Keratinocyte (primary cell): Measurements from ENCODE around the gene MCM5. TPM values are rescaled to one million over a fixed set of nuclear protein-coding genes. Genes with fewer than 3 reads are reported as not detected.

ENCODE experiments used
- DNase-seq: peaks from one replicate; pipeline ENCODE4 v3.0.0-alpha.2; 2011; ENCODE audit warnings: low read depth, missing footprints, low spot score
- FAIRE-seq: peaks from 2 replicates; lab custom pipeline; 2011; peaks lifted over from hg19 to GRCh38; lab: Jason Lieb, UNC
- H2AFZ ChIP-seq: 2 replicates; pipeline ENCODE4 v1.6.0; 2012; ENCODE audit warnings: low read length, control low read depth, inconsistent platforms; ENCODE audit not compliant: control insufficient read depth
- H3K27ac ChIP-seq: 2 replicates; pipeline ENCODE4 v1.5.1; 2011; ENCODE audit warnings: low read length; ENCODE audit not compliant: control insufficient read depth, insufficient read depth
- H3K27me3 ChIP-seq: 3 replicates; pipeline ENCODE4 v1.6.0; 2011; ENCODE audit warnings: low read length; ENCODE audit not compliant: control insufficient read depth, insufficient read depth; ENCODE audit errors: extremely low read depth
- H3K36me3 ChIP-seq, 2 experiments: 2 replicates in 1 of 2; 3 replicates in 1 of 2; pipeline ENCODE4 v1.5.1; 2011; ENCODE audit warnings: low read length in 2 of 2, mild to moderate bottlenecking in 1 of 2; ENCODE audit not compliant: control insufficient read depth in 2 of 2, insufficient read depth in 2 of 2; ENCODE audit errors: extremely low read depth in 1 of 2
- H3K4me1 ChIP-seq: 3 replicates; pipeline ENCODE4 v1.5.1; 2011; ENCODE audit warnings: low read length; ENCODE audit not compliant: control insufficient read depth, insufficient read depth; ENCODE audit errors: extremely low read depth
- H3K4me2 ChIP-seq: 3 replicates; pipeline ENCODE4 v1.6.0; 2011; ENCODE audit warnings: low read depth, low read length; ENCODE audit not compliant: control insufficient read depth, insufficient read depth; ENCODE audit errors: extremely low read depth
- H3K4me3 ChIP-seq, 3 experiments: fragments of 200-600 bp in 1 of 3; sonication (generic) in 1 of 3; 2 replicates in 2 of 3; 3 replicates in 1 of 3; pipeline ENCODE4 v1.5.1; 2011 to 2016; ENCODE audit warnings: low read length in 3 of 3, mild to moderate bottlenecking in 3 of 3, control low read depth in 2 of 3, inconsistent platforms in 1 of 3, low read depth in 1 of 3, mixed read lengths in 1 of 3, mixed run types in 1 of 3, moderate library complexity in 1 of 3; ENCODE audit not compliant: control insufficient read depth in 2 of 3, insufficient read depth in 2 of 3; ENCODE audit errors: extremely low read depth in 1 of 3
- H3K79me2 ChIP-seq: 2 replicates; pipeline ENCODE4 v1.6.0; 2012; ENCODE audit warnings: low read length; ENCODE audit not compliant: control insufficient read depth, insufficient read depth
- H3K9ac ChIP-seq: 3 replicates; pipeline ENCODE4 v1.6.0; 2011; ENCODE audit warnings: low read length; ENCODE audit not compliant: control insufficient read depth, insufficient read depth; ENCODE audit errors: extremely low read depth
- H3K9me1 ChIP-seq: 3 replicates; pipeline ENCODE4 v1.6.0; 2011; ENCODE audit warnings: low read length; ENCODE audit not compliant: control insufficient read depth, insufficient read depth; ENCODE audit errors: extremely low read depth
- H3K9me3 ChIP-seq: 2 replicates; pipeline ENCODE4 v1.5.1; 2012; ENCODE audit warnings: low read depth, low read length; ENCODE audit not compliant: control insufficient read depth
- H4K20me1 ChIP-seq: 3 replicates; pipeline ENCODE4 v1.6.0; 2011; ENCODE audit warnings: low read length; ENCODE audit not compliant: control insufficient read depth, insufficient read depth; ENCODE audit errors: extremely low read depth
- EZH2 ChIP-seq: IDR thresholded peaks from one replicate; pipeline ENCODE4 v1.6.1; 2012; ENCODE audit warnings: inconsistent platforms, mild to moderate bottlenecking, low read length, moderate library complexity
- dilution Hi-C: fragments of 300-500 bp; cut with MboI; formaldehyde crosslinking; loops from one replicate; pipeline ENCODE4 v1.7.0; 2020; ENCODE audit warnings: low sequenced_read_pairs; ENCODE audit not compliant: extremely low pct_ligation_motif_present
- polyA plus RNA-seq, 5 experiments: library from polyadenylated mRNA; depleted of rRNA in 3 of 5; stranded (reverse) in 3 of 5; stranded (forward) in 1 of 5; unstranded in 1 of 5; fragments of >200 nt; gene quantifications; 1 replicate in 1 of 5; 2 replicates in 3 of 5; 3 replicates in 1 of 5; pipeline versions ENCODE4 v1.2.1 to v1.2.3, GENCODE V29; 2011 to 2012; ENCODE audit warnings: missing spikeins in 2 of 5, low read depth in 1 of 5, low replicate concordance in 1 of 5
- TF ChIP-seq, protein P1 (sequence below), 3 experiments: IDR thresholded peaks in 1 of 3; conservative IDR thresholded peaks in 1 of 3; optimal IDR thresholded peaks in 1 of 3; 2 replicates in 2 of 3; 3 replicates in 1 of 3; pipeline versions ENCODE3 to v1.5.1; 2011; ENCODE audit warnings: low read length in 3 of 3, mild to moderate bottlenecking in 3 of 3, moderate library complexity in 2 of 3, control low read depth in 1 of 3, inconsistent platforms in 1 of 3; ENCODE audit not compliant: insufficient read depth in 2 of 3; ENCODE audit errors: extremely low read depth in 1 of 3

Gene MCM5
- polyA plus RNA-seq, 1 donor (not counting 4 experiments of a cell fraction or from before 2014, with no cell fraction given) = 24.4 TPM

DNA sequence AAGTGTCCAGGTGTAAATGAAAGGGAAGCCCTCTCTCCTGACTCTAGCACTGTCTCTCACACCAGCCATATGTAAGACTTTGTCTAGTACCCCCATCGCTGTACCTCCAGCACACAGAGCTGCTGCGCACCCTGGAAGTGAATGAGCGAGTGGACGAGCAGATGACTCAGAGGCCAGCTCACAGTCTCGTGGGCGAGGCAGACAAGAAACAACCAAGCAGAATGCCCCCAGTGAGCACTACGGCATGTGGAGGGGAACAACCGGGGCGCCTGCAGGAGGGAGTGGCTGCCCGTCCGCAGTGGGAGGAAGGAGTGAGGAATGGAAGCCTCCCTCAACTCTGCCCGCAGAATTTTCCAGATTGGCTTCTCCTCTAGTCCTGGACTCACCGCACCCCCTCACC, 46.4 kb downstream of the MCM5 start:
- no peak overlapping the region for H3K27ac ChIP-seq

DNA sequence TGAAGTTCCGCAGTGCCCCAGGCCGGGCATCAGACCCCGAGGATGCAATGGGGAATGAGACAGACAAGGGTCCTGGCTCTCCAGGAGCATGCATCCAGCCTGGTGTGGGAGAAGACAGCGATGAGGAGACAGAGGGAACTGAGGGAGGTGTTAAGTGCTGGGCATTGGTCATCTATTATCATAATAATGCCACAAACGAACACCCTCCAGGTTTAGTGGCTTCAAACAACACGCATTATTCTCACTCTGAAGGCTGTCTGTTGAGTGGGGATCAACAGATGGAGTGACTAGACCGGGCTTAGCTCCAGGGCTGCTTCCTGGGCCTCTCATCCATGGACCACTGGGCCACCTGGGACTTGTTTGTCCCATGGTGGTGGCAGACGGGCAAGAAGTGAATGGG, 48.6 kb downstream of the MCM5 start:
- H3K79me2 ChIP-seq = no peaks in the 10 kb centered on the region
- H3K27ac ChIP-seq = no peak overlapping the region
- H3K9me1 ChIP-seq = no peaks in the 10 kb centered on the region
- H4K20me1 ChIP-seq = peaks cover 6% of the 10 kb centered on the region
- H3K9ac ChIP-seq = no peak overlapping the region
- FAIRE-seq (no peak), DNase-seq (no peak)
- dilution Hi-C loops = no loop called here
- no peaks in the 10 kb centered on the region for H3K27me3 ChIP-seq
- H3K4me1 ChIP-seq = peaks cover 15% of the 10 kb centered on the region
- no peaks in the 10 kb centered on the region for H3K36me3 ChIP-seq
- no peak overlapping the region for H3K4me2 ChIP-seq
- TF ChIP-seq, protein P1, sequence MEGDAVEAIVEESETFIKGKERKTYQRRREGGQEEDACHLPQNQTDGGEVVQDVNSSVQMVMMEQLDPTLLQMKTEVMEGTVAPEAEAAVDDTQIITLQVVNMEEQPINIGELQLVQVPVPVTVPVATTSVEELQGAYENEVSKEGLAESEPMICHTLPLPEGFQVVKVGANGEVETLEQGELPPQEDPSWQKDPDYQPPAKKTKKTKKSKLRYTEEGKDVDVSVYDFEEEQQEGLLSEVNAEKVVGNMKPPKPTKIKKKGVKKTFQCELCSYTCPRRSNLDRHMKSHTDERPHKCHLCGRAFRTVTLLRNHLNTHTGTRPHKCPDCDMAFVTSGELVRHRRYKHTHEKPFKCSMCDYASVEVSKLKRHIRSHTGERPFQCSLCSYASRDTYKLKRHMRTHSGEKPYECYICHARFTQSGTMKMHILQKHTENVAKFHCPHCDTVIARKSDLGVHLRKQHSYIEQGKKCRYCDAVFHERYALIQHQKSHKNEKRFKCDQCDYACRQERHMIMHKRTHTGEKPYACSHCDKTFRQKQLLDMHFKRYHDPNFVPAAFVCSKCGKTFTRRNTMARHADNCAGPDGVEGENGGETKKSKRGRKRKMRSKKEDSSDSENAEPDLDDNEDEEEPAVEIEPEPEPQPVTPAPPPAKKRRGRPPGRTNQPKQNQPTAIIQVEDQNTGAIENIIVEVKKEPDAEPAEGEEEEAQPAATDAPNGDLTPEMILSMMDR (optimal IDR thresholded peaks at IDR 0.05 in 1 of 3, IDR thresholded peaks at IDR 0.05 in 1 of 3, conservative IDR thresholded peaks at IDR 0.05 in 1 of 3; ENCODE audit: extremely low read depth in 1 of 3, insufficient read depth in 2 of 3, low read length in 3 of 3) = no peak
- TF ChIP-seq EZH2 = no peak
- H3K4me3 ChIP-seq = no peak overlapping the region
- H2AFZ ChIP-seq = no peak overlapping the region
- no peaks in the 10 kb centered on the region for H3K9me3 ChIP-seq

More for the DNA sequence above, 46.4 kb downstream of the MCM5 start:
- H3K9me1 ChIP-seq = no peaks in the 10 kb centered on the region
- FAIRE-seq = peak; percentile 49
- no peaks in the 10 kb centered on the region for H3K27me3 ChIP-seq
- no peaks in the 10 kb centered on the region for H3K9me3 ChIP-seq
- dilution Hi-C loops = no loop called here
- no peak overlapping the region for H3K4me2 ChIP-seq
- H4K20me1 ChIP-seq = peaks cover 6% of the 10 kb centered on the region
- DNase-seq = peak; percentile 26
- no peak overlapping the region for H3K9ac ChIP-seq
- H3K36me3 ChIP-seq = no peaks in the 10 kb centered on the region
- no peak overlapping the region for H2AFZ ChIP-seq
- no peak for TF ChIP-seq EZH2
- TF ChIP-seq, protein P1 (optimal IDR thresholded peaks at IDR 0.05 in 1 of 3, IDR thresholded peaks at IDR 0.05 in 1 of 3, conservative IDR thresholded peaks at IDR 0.05 in 1 of 3; ENCODE audit: extremely low read depth in 1 of 3, insufficient read depth in 2 of 3, low read length in 3 of 3) = no peak
- no peaks in the 10 kb centered on the region for H3K79me2 ChIP-seq
- no peak overlapping the region for H3K4me3 ChIP-seq
- peaks cover 25% of the 10 kb centered on the region for H3K4me1 ChIP-seq
